ENCODE measurements around the gene SLC38A5.
A peak's percentile ranks its signal among the peaks of the same experiment; 100 is the strongest.
"Not testable (repeated sequence)": the region's sequence is repeated elsewhere in the genome, so short reads cannot be mapped to it uniquely, and the experiment has no call there.

SLC38A5 gene

GRCh38 chrX:48467281-48467761 is 2.7 kb downstream of the SLC38A5 start:
- no peak for DNase-seq

GRCh38 chrX:48466696-48467095 is 3.4 kb downstream of the SLC38A5 start:
- no peak for DNase-seq

- DNase-seq: no peak
These were observed 4.6 kb downstream of the SLC38A5 start for GRCh38 chrX:48465336-48465933.

GRCh38 chrX:48461830-48462229 is 8.2 kb downstream of the SLC38A5 start:
- DNase-seq: no peak

GRCh38 chrX:48460606-48461005 is 9.5 kb downstream of the SLC38A5 start:
- DNase-seq: no peak

- no peak for DNase-seq
These were observed 10.0 kb downstream of the SLC38A5 start for GRCh38 chrX:48460031-48460430.

GRCh38 chrX:48459483-48459882 is 10.6 kb downstream of the SLC38A5 start:
- DNase-seq: no peak

GRCh38 chrX:48458711-48459110 is 11.3 kb downstream of the SLC38A5 start:
- no peak for DNase-seq

GRCh38 chrX:48456628-48457331 is 13.3 kb downstream of the SLC38A5 start:
- DNase-seq: no peak

GRCh38 chrX:48451708-48452107 is 18.4 kb downstream of the SLC38A5 start:
- DNase-seq: no peak

- DNase-seq: no peak
These were observed 20.0 kb downstream of the SLC38A5 start for GRCh38 chrX:48450076-48450475.

GRCh38 chrX:48447201-48447600 is 22.9 kb downstream of the SLC38A5 start:
- DNase-seq: not testable (repeated sequence)

- DNase-seq: peak; percentile 42
These were observed 36.3 kb downstream of the SLC38A5 start for GRCh38 chrX:48433713-48434112.

- DNase-seq: not testable (repeated sequence)
These were observed 39.9 kb downstream of the SLC38A5 start for GRCh38 chrX:48430166-48430565.

- DNase-seq: not testable (repeated sequence)
These were observed 40.5 kb downstream of the SLC38A5 start for GRCh38 chrX:48429606-48430005.

- DNase-seq: not testable (repeated sequence)
These were observed 42.9 kb downstream of the SLC38A5 start for GRCh38 chrX:48427027-48427716.

GRCh38 chrX:48411860-48412259 is 58.2 kb downstream of the SLC38A5 start, which contains the start of gene SSX4B:
Gene SSX4B, minus strand, starts transcription at chrX:48411960. Its CDS starts 588 bp downstream, at chrX:48411372.
- not testable (repeated sequence) for DNase-seq
